PC-9 (cell line): ENCODE data around the gene NLN. TPM values are rescaled to one million over a fixed set of nuclear protein-coding genes. Genes with fewer than 3 reads are reported as not detected.

Experiments used
- BruUV-seq: library from RNA; stranded (reverse); fragments of 400-500 nt; replicated peaks from 2 replicates; lab custom pipeline; 2021; lab: Mats Ljungman, UMichigan
- CTCF ChIA-PET: fragments of 300-600 bp; sonication (Branson Sonifier 250); formaldehyde crosslinking; loops from one replicate; lab custom pipeline; 2022; ENCODE audit warnings: antibody characterized with exemption; lab: Charles Lee
- POLR2A ChIA-PET: fragments of 300-600 bp; sonication (Branson Sonifier 250); formaldehyde crosslinking; loops from one replicate; lab custom pipeline; 2022; ENCODE audit warnings: antibody characterized with exemption; ENCODE audit not compliant: unreplicated experiment; lab: Charles Lee
- DNase-seq, 2 experiments: peaks; one replicate each; pipeline versions ENCODE4 v3.0.0 to v3.0.0-alpha.2; 2015 to 2022; ENCODE audit warnings: mixed read lengths in 1 of 2
- H2AFZ ChIP-seq: fragments of 200-600 bp; sonication (generic); 2 replicates; pipeline ENCODE4 v1.8.1; 2017; ENCODE audit warnings: antibody characterized with exemption
- H3F3A ChIP-seq: fragments of 200-600 bp; sonication (generic); 2 replicates; pipeline ENCODE4 v1.8.1; 2017; ENCODE audit warnings: antibody characterized with exemption, mild to moderate bottlenecking, low read depth; ENCODE audit not compliant: insufficient read depth
- H3K27ac ChIP-seq: fragments of 200-600 bp; sonication (generic); 2 replicates; pipeline ENCODE4 v1.6.1; 2016; ENCODE audit warnings: mixed run types
- H3K27me3 ChIP-seq: fragments of 200-600 bp; sonication (generic); 2 replicates; pipeline ENCODE4 v1.6.1; 2016; ENCODE audit warnings: low read depth, mixed run types; ENCODE audit not compliant: insufficient read depth
- H3K36me3 ChIP-seq: fragments of 200-600 bp; sonication (generic); 2 replicates; pipeline ENCODE4 v1.6.1; 2016; ENCODE audit warnings: low read depth, mixed run types
- H3K4me1 ChIP-seq: fragments of 200-600 bp; sonication (generic); replicated peaks from 2 replicates; pipeline ENCODE4 v1.6.1; 2016; ENCODE audit warnings: mixed run types; ENCODE audit not compliant: insufficient read depth
- H3K4me2 ChIP-seq: fragments of 200-600 bp; sonication (generic); 2 replicates; pipeline ENCODE4 v1.6.1; 2017; ENCODE audit warnings: mixed run types
- H3K4me3 ChIP-seq: fragments of 200-600 bp; sonication (generic); 2 replicates; pipeline ENCODE4 v1.6.1; 2016; ENCODE audit warnings: mixed run types
- H3K79me2 ChIP-seq: fragments of 200-600 bp; sonication (generic); 2 replicates; pipeline ENCODE4 v1.6.1; 2017; ENCODE audit warnings: low read depth, mixed run types
- H3K9me2 ChIP-seq: fragments of 200-600 bp; sonication (generic); 2 replicates; pipeline ENCODE4 v1.8.1; 2017; ENCODE audit warnings: mild to moderate bottlenecking; ENCODE audit not compliant: insufficient read depth
- H3K9me3 ChIP-seq: fragments of 200-600 bp; sonication (generic); 2 replicates; pipeline ENCODE4 v1.8.1; 2016; ENCODE audit warnings: low read depth; ENCODE audit not compliant: insufficient read depth
- H4K20me1 ChIP-seq: fragments of 200-600 bp; sonication (generic); 2 replicates; pipeline ENCODE4 v1.8.1; 2017; ENCODE audit not compliant: insufficient read depth
- CTCF ChIP-seq: fragments of 200-600 bp; sonication (generic); conservative IDR thresholded peaks from 2 replicates; pipeline ENCODE4 v1.6.1; 2017; ENCODE audit warnings: mixed run types, antibody characterized with exemption, mild to moderate bottlenecking, moderate library complexity
- EZH2 ChIP-seq: fragments of 200-600 bp; sonication (generic); IDR thresholded peaks from 2 replicates; pipeline ENCODE4 v1.8.0; 2017; ENCODE audit warnings: antibody characterized with exemption, low read depth
- intact Hi-C: fragments of 100-400 bp; cut with micrococcal nuclease; formaldehyde crosslinking; loops from one replicate; pipeline ENCODE4 v1.10.0; 2022; ENCODE audit not compliant: unreplicated experiment
- total RNA-seq: library from RNA; stranded (reverse); gene quantifications from 2 replicates; pipeline ENCODE4 v1.2.3, GENCODE V29; 2021

The NLN gene
- total RNA-seq, 1 experiment from 2014 or later = 56.7 TPM

- 0 out of 2 replicates have a peak, but pooled peaks cover 4% of the 10 kb centered on the region for H3K36me3 ChIP-seq
- ChIA-PET POLR2A (no interaction called here), CTCF (no interaction called here)
- H2AFZ ChIP-seq = no peak overlapping the region
- H3K27ac ChIP-seq = no peak overlapping the region
- no peak overlapping the region for H3K4me2 ChIP-seq
- TF ChIP-seq EZH2 = no peak
- TF ChIP-seq CTCF = no peak
- H3F3A ChIP-seq = no peaks in the 10 kb centered on the region
- H4K20me1 ChIP-seq = no peaks in the 10 kb centered on the region
- H3K9me3 ChIP-seq = no peaks in the 10 kb centered on the region
- no peaks in the 10 kb centered on the region for H3K9me2 ChIP-seq
- no peak overlapping the region for H3K4me3 ChIP-seq
- no peaks in the 10 kb centered on the region for H3K27me3 ChIP-seq
- no peaks in the 10 kb centered on the region for H3K79me2 ChIP-seq
- DNase-seq = no peak
- no TSS peak for BruUV-seq
- H3K4me1 ChIP-seq = no peaks in the 10 kb centered on the region
- intact Hi-C loops = no loop called here
Measured at GRCh38 chr5:65790371-65791163, 68.6 kb downstream of the NLN start.

DNA sequence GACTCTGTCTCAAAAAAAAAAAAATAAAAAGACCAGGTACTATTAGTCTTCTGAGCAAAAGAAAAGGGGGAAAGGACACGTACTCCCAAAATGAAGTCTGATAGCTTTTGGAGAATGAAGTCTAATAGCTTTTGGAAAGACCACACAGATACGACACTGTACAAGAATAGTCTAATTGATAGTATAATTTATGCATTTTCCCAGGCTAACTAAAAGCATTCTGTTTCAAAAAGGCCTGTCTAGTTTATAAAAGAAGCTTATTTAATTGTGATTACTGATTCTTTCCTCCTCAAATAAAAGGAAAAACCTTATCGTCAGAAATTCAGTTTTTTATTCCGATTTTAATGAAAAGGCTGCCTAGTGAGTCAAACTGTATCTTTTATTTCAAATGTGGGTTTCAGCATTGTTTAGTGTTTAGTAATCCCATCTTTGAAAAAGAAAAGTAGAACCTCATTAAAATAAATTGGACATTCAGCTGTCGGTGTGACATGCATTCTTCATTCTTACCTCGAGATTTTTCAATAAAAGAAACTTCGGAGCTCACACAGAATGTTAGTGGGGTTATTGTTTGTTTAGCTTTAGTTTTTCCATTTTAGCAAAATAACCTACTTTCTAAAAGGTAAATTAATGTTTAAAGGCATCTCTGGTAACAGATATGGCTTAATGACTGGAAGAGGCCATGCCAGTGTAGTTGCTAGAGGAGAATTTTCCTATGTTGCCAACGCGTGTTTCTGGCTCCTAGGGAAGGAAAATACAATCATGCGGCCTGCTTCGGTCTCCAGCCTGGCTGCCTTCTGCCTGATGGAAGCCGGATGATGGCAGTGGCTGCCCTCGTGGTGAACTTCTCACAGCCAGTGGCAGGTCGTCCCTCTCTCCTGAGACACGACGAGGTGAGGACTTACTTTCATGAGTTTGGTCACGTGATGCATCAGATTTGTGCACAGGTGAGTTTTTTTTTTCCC is 70.0 kb downstream of the NLN start:
- Histone ChIP-seq H3K79me2 (no peaks in the 10 kb centered on the region), H3K36me3 (0 out of 2 replicates have a peak, but pooled peaks cover 4% of the 10 kb centered on the region), H2AFZ (no peak overlapping the region), H4K20me1 (no peaks in the 10 kb centered on the region), H3K27me3 (no peaks in the 10 kb centered on the region), H3K9me2 (no peaks in the 10 kb centered on the region), H3K4me2 (no peak overlapping the region), H3K9me3 (no peaks in the 10 kb centered on the region), H3K27ac (no peak overlapping the region), H3F3A (no peaks in the 10 kb centered on the region), H3K4me3 (no peak overlapping the region), H3K4me1 (no peaks in the 10 kb centered on the region)
- no peak for DNase-seq
- CTCF ChIA-PET = no interaction called here
- no TSS peak for BruUV-seq
- POLR2A ChIA-PET = interaction anchor here (0.6 kb wide), 1 partner anchor 100 kb away, joined by 3 read pairs; no protein-coding TSS in a partner anchor
- intact Hi-C loops = no loop called here
- no peak for TF ChIP-seq CTCF
- no peak for TF ChIP-seq EZH2

DNA sequence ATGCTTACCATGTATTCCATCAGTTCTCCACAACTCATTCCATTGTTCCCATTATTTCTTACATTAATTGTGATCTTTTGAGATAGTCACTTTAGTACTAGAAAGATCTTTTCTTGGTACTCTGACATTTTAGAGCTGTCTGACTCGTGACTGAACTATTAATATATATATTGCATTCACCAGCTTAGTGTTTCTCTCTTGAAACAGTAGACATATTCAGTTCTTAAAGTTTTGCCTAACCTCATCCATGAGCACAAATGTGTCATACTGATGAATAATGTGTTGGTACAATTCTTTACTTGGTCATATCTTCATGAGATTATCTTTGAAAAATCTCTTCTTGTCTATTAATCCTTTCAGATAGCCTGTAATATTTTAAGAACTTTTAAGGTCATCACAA is 74.3 kb downstream of the NLN start:
- no peak overlapping the region for H3K27ac ChIP-seq
- no peaks in the 10 kb centered on the region for H4K20me1 ChIP-seq
- intact Hi-C loops = no loop called here
- DNase-seq = no peak
- BruUV-seq = no TSS peak
- no peaks in the 10 kb centered on the region for H3K36me3 ChIP-seq
- no peaks in the 10 kb centered on the region for H3K4me1 ChIP-seq
- H3K9me2 ChIP-seq = no peaks in the 10 kb centered on the region
- H3K4me3 ChIP-seq = no peak overlapping the region
- no peak overlapping the region for H2AFZ ChIP-seq
- H3F3A ChIP-seq = no peaks in the 10 kb centered on the region
- no peaks in the 10 kb centered on the region for H3K79me2 ChIP-seq
- H3K9me3 ChIP-seq = no peaks in the 10 kb centered on the region
- ChIA-PET CTCF (no interaction called here), POLR2A (no interaction called here)
- no peaks in the 10 kb centered on the region for H3K27me3 ChIP-seq
- TF ChIP-seq CTCF (no peak), EZH2 (no peak)
- H3K4me2 ChIP-seq = no peak overlapping the region
